ENCODE results near the gene GRK2.

DNA sequence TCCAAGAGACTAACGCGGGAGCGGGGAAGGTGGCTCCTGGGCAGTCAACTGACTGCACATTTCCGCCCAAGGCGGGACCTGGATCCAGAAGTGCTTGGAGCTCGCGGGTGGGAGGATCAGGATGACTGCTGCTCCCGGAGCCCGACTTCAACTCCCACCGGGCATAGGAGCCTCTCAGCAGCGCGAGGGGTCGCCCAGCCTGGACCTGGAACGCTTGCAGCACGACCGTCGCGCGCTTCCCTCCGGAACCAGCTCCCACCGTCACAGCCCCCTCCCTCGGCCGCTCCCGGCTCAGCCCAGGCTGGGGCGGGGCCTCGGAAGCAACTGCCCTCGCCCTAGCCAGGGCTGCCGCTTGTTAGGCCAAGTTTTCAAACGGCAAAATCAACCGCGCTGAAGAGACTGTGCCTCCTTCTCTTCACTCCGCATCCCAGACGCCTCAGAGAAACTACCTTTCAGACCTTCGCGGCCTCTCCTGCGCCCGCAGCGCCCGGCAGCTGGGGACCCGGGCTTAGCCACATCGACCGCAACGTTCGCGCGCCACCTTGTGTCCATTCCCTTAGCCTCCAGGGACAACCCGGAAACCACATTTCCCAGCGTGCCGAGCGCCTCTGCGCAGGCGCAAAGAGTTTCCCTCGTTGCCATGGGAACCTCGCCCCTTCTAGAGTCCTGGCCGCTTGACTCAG lies 51.1 kb downstream of the GRK2 start:
- peak; percentile 56 for TF ChIP-seq POLR2A (IDR thresholded peaks at IDR 0.05)
- TF ChIP-seq, protein P1, sequence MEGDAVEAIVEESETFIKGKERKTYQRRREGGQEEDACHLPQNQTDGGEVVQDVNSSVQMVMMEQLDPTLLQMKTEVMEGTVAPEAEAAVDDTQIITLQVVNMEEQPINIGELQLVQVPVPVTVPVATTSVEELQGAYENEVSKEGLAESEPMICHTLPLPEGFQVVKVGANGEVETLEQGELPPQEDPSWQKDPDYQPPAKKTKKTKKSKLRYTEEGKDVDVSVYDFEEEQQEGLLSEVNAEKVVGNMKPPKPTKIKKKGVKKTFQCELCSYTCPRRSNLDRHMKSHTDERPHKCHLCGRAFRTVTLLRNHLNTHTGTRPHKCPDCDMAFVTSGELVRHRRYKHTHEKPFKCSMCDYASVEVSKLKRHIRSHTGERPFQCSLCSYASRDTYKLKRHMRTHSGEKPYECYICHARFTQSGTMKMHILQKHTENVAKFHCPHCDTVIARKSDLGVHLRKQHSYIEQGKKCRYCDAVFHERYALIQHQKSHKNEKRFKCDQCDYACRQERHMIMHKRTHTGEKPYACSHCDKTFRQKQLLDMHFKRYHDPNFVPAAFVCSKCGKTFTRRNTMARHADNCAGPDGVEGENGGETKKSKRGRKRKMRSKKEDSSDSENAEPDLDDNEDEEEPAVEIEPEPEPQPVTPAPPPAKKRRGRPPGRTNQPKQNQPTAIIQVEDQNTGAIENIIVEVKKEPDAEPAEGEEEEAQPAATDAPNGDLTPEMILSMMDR (IDR thresholded peaks at IDR 0.05) = peak; percentile 93 to 99 (median 96)

All from right lobe of liver (tissue), 4 donors.